ENCODE results near the gene AFF3. TPM values are rescaled to one million over a fixed set of nuclear protein-coding genes. Genes with fewer than 3 reads are reported as not detected.
"Not testable (repeated sequence)": the region's sequence is repeated elsewhere in the genome, so short reads cannot be mapped to it uniquely, and the experiment has no call there.

The AFF3 gene
- total and polyA plus RNA-seq, 2 experiments from 2014 or later = 12.0 to 12.8 TPM

DNA sequence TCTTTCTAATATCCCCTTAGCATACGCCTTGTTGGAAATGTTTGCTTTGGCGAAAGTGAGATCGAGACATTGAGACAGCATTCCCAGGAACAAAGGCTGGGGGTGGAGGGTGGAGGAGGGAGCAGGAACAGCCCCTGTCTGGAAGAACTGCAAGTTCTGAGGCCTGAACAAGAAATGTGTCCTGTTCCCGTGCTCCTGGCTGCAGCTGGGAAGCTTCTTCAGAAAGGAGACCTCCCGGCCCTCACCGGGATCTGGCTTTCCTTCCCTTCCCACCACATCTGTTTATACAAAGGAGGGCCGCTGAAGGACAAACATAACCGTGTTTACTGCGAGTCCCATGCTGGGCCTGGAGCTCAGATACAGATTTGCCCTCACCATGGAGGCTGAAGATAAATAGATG lies 35.9 kb downstream of the AFF3 start:
- peaks cover 3% of the 10 kb centered on the region for H3K27me3 ChIP-seq
- no peak overlapping the region for H3K27ac ChIP-seq
- H3K4me3 ChIP-seq = no peak overlapping the region

GRCh38 chr2:100105678-100106054 lies 36.7 kb downstream of the AFF3 start:
- no peak for DNase-seq (ENCODE audit: low read depth in 1 of 2, low spot score in 1 of 2)
- Histone ChIP-seq H3K4me3 (no peak overlapping the region), H3K27ac (no peak overlapping the region), H3K27me3 (peaks cover 5% of the 10 kb centered on the region), H3K4me1 (ENCODE audit: low read depth) (peaks cover 29% of the 10 kb centered on the region), H3K36me3 (no peaks in the 10 kb centered on the region), H3K9me3 (ENCODE audit: low read depth) (no peaks in the 10 kb centered on the region)
- TF ChIP-seq, protein P1, sequence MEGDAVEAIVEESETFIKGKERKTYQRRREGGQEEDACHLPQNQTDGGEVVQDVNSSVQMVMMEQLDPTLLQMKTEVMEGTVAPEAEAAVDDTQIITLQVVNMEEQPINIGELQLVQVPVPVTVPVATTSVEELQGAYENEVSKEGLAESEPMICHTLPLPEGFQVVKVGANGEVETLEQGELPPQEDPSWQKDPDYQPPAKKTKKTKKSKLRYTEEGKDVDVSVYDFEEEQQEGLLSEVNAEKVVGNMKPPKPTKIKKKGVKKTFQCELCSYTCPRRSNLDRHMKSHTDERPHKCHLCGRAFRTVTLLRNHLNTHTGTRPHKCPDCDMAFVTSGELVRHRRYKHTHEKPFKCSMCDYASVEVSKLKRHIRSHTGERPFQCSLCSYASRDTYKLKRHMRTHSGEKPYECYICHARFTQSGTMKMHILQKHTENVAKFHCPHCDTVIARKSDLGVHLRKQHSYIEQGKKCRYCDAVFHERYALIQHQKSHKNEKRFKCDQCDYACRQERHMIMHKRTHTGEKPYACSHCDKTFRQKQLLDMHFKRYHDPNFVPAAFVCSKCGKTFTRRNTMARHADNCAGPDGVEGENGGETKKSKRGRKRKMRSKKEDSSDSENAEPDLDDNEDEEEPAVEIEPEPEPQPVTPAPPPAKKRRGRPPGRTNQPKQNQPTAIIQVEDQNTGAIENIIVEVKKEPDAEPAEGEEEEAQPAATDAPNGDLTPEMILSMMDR (IDR thresholded peaks at IDR 0.05; ENCODE audit: low read depth, low read length) = no peak

More for the DNA sequence above, 35.9 kb downstream of the AFF3 start:
- DNase-seq (ENCODE audit: low read depth in 1 of 2, low spot score in 1 of 2) = peak in 1 of 2 donors; percentile 14
- peaks cover 29% of the 10 kb centered on the region for H3K4me1 ChIP-seq (ENCODE audit: low read depth)
- TF ChIP-seq, protein P1 (IDR thresholded peaks at IDR 0.05; ENCODE audit: low read depth, low read length) = no peak
- no peaks in the 10 kb centered on the region for H3K36me3 ChIP-seq
- H3K9me3 ChIP-seq (ENCODE audit: low read depth) = no peaks in the 10 kb centered on the region

DNA sequence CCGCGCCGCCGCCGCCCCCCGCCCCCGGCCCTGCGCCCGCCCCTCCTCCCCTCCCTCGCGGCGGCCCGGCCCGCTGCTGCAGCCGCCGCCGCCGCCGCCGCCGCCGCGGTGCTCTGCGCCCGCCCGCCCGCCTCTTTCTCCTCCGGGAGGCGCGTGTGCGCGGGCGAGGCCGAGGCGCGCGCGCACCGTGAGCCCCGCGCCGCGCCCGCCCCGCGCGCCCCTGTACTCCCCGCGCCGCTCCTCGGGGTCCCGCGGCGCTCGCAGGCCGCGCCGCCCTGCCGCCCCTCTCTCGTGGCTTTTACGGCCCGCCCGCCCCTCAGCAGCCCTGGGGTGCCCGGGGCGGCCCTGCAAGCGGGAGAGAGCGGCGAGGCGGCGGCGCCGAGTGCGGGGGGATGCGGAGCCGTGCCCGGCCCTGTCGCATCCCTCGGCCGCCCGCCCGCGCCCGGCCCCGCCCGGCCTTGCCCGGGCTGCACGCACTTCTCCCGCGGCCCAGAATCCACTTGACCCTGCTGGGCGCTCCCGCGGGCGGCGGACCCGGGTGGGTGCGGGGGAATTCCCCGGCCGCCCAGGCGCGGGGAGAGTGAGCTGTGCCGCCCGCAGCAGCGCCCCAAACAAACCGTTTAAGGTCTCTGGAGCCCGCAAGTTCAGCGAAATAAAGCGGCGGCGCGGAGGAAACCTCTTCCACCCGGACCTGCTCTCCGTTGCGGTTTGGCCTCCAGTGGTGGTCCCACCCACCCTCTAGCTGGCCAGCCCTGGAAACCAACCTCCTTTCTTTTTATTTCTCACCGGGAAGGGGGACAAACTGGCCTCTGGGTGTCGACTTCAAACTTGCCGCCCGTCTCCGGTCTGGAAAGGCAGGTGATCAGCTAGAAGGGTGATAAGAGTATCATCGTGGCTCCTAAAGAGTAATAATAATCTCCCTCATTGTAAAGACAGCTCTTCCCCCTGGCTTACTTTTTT lies 37.4 kb downstream of the AFF3 start:
- TF ChIP-seq, protein P1 (IDR thresholded peaks at IDR 0.05; ENCODE audit: low read depth, low read length) = no peak
- H3K27ac ChIP-seq = no peak overlapping the region
- peaks cover 22% of the 10 kb centered on the region for H3K4me1 ChIP-seq (ENCODE audit: low read depth)
- H3K27me3 ChIP-seq = peaks cover 6% of the 10 kb centered on the region
- peak overlapping the region; percentile 43 for H3K4me3 ChIP-seq
- DNase-seq (ENCODE audit: low read depth in 1 of 2, low spot score in 1 of 2) = peak; percentile 2 to 78
- H3K36me3 ChIP-seq = no peaks in the 10 kb centered on the region
- no peaks in the 10 kb centered on the region for H3K9me3 ChIP-seq (ENCODE audit: low read depth)

DNA sequence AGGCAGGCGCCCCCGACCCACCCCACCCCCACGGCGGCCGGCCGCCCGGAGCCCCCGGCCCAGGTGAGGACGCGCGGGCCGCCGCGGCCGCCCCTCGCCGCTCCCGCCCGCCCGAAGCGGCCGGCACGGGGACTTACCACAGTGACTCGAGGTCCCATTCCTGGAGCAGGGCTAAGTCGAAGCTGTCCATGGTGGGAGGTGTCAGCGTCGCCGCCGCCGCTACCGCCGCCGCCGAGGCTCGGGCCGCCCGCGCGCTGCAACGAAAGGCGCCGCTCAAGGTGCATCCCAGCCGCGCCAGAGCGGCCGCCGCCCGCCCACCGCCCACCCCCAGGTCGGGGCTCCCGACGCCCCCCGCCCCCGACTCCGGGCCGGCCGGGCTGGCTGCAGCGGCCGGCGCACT lies 38.1 kb downstream of the AFF3 start:
- not testable (repeated sequence) for H3K27me3 ChIP-seq; H3K9me3 ChIP-seq (ENCODE audit: low read depth); H3K27ac ChIP-seq; H3K36me3 ChIP-seq
- Histone ChIP-seq H3K4me1 (ENCODE audit: low read depth) (peaks cover 20% of the 10 kb centered on the region), H3K4me3 (peak overlapping the region; percentile 28)
- DNase-seq (ENCODE audit: low read depth in 1 of 2, low spot score in 1 of 2) = peak in 1 of 2 donors; percentile 51

DNA sequence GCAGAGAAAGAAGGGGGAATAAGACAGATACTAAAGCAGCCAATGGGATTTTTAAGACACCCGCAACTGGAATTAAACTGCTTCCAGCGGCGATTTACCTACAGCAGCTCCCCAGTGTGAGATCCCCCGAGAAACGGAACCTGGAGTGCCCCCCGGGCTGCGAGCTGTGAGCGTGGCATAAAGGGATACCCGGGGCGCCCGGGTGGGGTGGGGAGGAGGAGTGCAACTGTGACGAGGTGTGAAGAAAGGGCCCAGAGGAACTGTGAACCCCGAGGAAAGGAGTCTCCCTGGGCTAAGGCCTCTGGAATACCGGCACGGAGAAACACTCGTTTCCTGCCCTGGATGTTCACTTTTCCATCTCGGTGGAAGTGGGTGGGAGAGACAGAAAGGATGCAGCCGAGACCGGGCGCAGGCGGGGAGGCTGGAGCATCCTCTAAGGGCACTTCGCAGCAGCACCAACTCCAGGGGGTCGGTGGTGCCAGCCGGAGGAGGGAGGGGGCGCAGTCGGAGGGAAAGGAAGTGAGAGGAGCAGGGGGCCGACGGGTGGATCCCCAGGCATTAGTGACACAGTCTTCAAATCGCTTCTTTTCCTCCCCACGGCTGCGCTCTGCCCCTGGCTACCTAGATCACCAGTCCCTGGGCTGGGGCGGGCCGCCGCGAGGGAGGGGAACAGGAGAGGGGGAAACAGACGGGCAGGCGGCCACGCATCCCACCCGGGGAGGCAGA lies 38.7 kb downstream of the AFF3 start:
- H3K27ac ChIP-seq; H3K36me3 ChIP-seq; H3K27me3 ChIP-seq; DNase-seq (ENCODE audit: low read depth in 1 of 2, low spot score in 1 of 2); H3K9me3 ChIP-seq (ENCODE audit: low read depth): not testable (repeated sequence)
- peaks cover 20% of the 10 kb centered on the region for H3K4me1 ChIP-seq (ENCODE audit: low read depth)
- H3K4me3 ChIP-seq = peak overlapping the region; percentile 28

- H3K27ac ChIP-seq; H3K9me3 ChIP-seq (ENCODE audit: low read depth); H3K36me3 ChIP-seq; H3K27me3 ChIP-seq; DNase-seq (ENCODE audit: low read depth in 1 of 2, low spot score in 1 of 2); H3K4me3 ChIP-seq: not testable (repeated sequence)
- H3K4me1 ChIP-seq (ENCODE audit: low read depth) = peaks cover 16% of the 10 kb centered on the region
Observed at GRCh38 chr2:100102466-100103180, 39.8 kb downstream of the AFF3 start.

DNA sequence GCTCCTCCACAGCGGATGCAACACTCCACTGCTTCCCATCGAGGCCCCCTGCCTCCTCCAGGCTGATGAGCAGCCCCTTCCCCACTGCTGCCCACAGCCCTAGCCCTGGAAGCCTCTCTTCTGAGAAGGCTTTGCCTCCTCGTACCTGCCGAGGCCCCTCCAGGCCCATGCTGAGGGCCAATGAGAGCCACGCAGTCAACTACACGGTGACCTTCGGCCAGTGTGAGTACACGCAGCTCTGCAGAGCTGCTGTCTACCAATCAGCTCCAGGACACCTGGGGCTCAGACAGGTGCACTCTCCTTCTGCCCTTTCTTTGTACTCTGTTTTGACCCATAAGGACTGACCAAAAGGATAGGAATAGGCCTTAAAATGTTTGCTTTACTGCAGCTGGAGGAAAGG lies 43.5 kb downstream of the AFF3 start:
- H3K27ac ChIP-seq; H3K4me3 ChIP-seq; H3K27me3 ChIP-seq; H3K36me3 ChIP-seq; DNase-seq (ENCODE audit: low read depth in 1 of 2, low spot score in 1 of 2); H3K4me1 ChIP-seq (ENCODE audit: low read depth); H3K9me3 ChIP-seq (ENCODE audit: low read depth): not testable (repeated sequence)

DNA sequence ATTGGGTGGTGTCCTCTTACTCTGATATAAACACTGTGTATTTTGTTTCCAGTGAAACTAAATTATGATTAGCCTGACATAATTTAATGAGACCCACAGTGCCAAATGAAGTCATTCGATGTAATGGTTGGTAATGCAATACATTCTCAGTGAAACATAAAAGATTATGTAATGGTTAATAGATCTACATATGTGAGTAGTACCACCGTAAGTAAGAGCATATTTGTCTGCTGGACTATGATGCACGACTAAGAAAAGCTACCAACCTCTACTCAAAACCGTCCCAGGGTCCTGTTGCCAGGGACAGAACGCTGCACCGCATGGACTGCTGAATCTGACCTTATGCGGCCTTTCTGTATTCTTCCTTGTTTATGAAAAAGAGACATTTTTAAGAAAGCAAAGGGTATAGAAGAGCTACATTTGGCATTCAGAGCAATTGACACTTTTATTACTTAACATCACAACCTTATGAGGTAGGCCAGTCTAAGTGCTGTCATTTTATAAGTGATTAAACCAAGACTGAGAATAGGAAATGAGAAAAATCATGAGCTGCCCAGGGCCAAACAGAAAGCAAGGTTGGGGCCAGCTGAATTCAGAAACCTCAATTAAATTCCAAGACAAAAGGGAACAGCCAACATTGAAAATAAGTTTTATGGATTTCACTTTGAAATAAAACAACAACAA lies 44.6 kb downstream of the AFF3 start:
- not testable (repeated sequence) for H3K4me1 ChIP-seq (ENCODE audit: low read depth); DNase-seq (ENCODE audit: low read depth in 1 of 2, low spot score in 1 of 2); H3K9me3 ChIP-seq (ENCODE audit: low read depth); H3K27ac ChIP-seq; H3K4me3 ChIP-seq; H3K36me3 ChIP-seq; H3K27me3 ChIP-seq

DNA sequence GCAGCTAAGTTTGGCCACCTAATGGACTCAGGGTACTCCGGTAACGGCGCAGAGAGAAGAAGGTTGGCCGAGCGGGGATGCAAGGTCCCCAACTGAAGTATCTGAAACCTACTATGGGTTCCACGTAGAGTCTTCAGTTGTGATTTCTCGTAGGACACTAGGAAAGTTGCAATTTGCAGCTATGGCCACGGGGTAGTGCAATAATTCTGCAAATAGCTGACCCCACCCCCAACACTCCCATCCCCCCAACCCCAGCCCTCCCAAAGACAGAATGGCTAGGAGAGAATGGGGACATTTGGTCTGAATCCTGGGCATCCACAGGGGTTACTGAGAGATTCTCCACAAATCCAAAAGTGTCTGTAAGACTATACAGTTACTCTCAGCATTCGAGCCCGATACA lies 46.5 kb downstream of the AFF3 start:
- not testable (repeated sequence) for DNase-seq (ENCODE audit: low read depth in 1 of 2, low spot score in 1 of 2); H3K36me3 ChIP-seq; H3K4me3 ChIP-seq; H3K27ac ChIP-seq; H3K9me3 ChIP-seq (ENCODE audit: low read depth); H3K27me3 ChIP-seq; H3K4me1 ChIP-seq (ENCODE audit: low read depth)

DNA sequence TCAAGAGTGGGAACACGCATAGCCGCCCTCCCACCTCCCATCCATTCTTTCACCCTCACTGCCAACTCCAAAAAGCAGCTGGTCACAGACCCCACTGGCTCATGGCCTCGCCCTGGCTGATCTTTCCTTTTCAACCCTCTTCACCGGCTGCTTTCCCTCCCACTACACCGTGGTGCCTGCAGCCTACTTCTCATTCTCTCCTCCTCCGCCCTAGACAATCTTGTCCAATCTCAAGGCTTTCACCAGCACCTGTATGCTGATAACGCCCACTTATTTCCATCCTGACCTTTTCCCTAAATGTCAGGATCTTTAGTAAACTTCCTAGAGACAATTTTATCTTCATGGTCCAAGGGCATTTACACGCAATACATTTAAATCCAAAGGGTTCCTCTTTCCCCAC lies 50.6 kb downstream of the AFF3 start:
- H3K4me1 ChIP-seq (ENCODE audit: low read depth); H3K36me3 ChIP-seq; DNase-seq (ENCODE audit: low read depth in 1 of 2, low spot score in 1 of 2); H3K27ac ChIP-seq; H3K27me3 ChIP-seq; H3K9me3 ChIP-seq (ENCODE audit: low read depth); H3K4me3 ChIP-seq: not testable (repeated sequence)

Measured in cardiac muscle cell (in vitro differentiated cells and primary cell).